Liver (tissue), 9 donors: ENCODE results near the gene TENT4A. TPM values are rescaled to one million over a fixed set of nuclear protein-coding genes. Genes with fewer than 3 reads are reported as not detected.
A peak's percentile ranks its signal among the peaks of the same experiment; 100 is the strongest.

Source experiments
- DNase-seq: peaks from one replicate; pipeline ENCODE4 v3.0.0-alpha.2; 2017; ENCODE audit warnings: low spot score
- H3K27ac ChIP-seq, 2 donors: one replicate each; pipeline ENCODE4 v1.7.0; 2013; ENCODE audit warnings: inconsistent platforms in 2 of 2, low read length in 2 of 2, control low read depth in 1 of 2, low read depth in 1 of 2, mild to moderate bottlenecking in 1 of 2
- H3K27me3 ChIP-seq, 4 donors: one replicate each; pipeline versions ENCODE4 v1.6.1 to v1.7.0; 2013; ENCODE audit warnings: low read length in 3 of 4, inconsistent platforms in 1 of 4, mild to moderate bottlenecking in 1 of 4, moderate library complexity in 1 of 4; ENCODE audit not compliant: control insufficient read depth in 4 of 4, insufficient read depth in 4 of 4
- H3K36me3 ChIP-seq, 4 donors: one replicate each; pipeline versions ENCODE4 v1.6.1 to v1.7.0; 2013; ENCODE audit warnings: low read length in 3 of 4, mild to moderate bottlenecking in 3 of 4, low read depth in 1 of 4, moderate library complexity in 1 of 4; ENCODE audit not compliant: control insufficient read depth in 4 of 4, insufficient read depth in 3 of 4
- H3K4me1 ChIP-seq, 4 donors: one replicate each; pipeline versions ENCODE4 v1.6.1 to v1.7.0; 2013; ENCODE audit warnings: low read length in 3 of 4, mild to moderate bottlenecking in 3 of 4, moderate library complexity in 1 of 4; ENCODE audit not compliant: control insufficient read depth in 4 of 4, insufficient read depth in 4 of 4
- H3K4me3 ChIP-seq, 3 donors: one replicate each; pipeline versions ENCODE4 v1.6.1 to v1.7.0; 2013; ENCODE audit warnings: low read length in 3 of 3, control low read depth in 1 of 3, low read depth in 1 of 3, mild to moderate bottlenecking in 1 of 3
- H3K9ac ChIP-seq, 2 donors: one replicate each; pipeline ENCODE4 v1.7.0; 2013; ENCODE audit warnings: low read length in 2 of 2, mild to moderate bottlenecking in 2 of 2, moderate library complexity in 2 of 2, control low read depth in 1 of 2, low read depth in 1 of 2
- H3K9me3 ChIP-seq, 4 donors: one replicate each; pipeline versions ENCODE4 v1.6.1 to v1.7.0; 2013; ENCODE audit warnings: low read length in 3 of 4; ENCODE audit not compliant: control insufficient read depth in 4 of 4
- CTCF ChIP-seq: fragments of 150-350 bp; IDR thresholded peaks from 2 replicates; pipeline ENCODE4 v1.5.1; 2017; ENCODE audit warnings: improper control_type of control experiment, low read depth, low read length; ENCODE audit not compliant: missing input control
- EGR1 ChIP-seq, 2 donors: IDR thresholded peaks; 2 replicates each; pipeline ENCODE4 v1.6.1; 2016 to 2018; ENCODE audit warnings: antibody characterized with exemption in 2 of 2, low read depth in 2 of 2
- FOXA1 ChIP-seq: IDR thresholded peaks from 2 replicates; pipeline ENCODE4 v1.6.1; 2016; ENCODE audit warnings: antibody characterized with exemption
- GABPA ChIP-seq, 2 donors: IDR thresholded peaks in 1 of 2; conservative IDR thresholded peaks in 1 of 2; 2 replicates each; pipeline ENCODE4 v1.6.1; 2016; ENCODE audit warnings: antibody characterized with exemption in 2 of 2, mild to moderate bottlenecking in 1 of 2, moderate library complexity in 1 of 2
- HNF4A ChIP-seq, 2 donors: conservative IDR thresholded peaks; 2 replicates each; pipeline ENCODE4 v1.6.1; 2016; ENCODE audit warnings: antibody characterized with exemption in 2 of 2, mild to moderate bottlenecking in 2 of 2
- HNF4G ChIP-seq: IDR thresholded peaks from 2 replicates; pipeline ENCODE4 v1.6.1; 2016; ENCODE audit warnings: antibody characterized with exemption
- JUND ChIP-seq, 2 donors: IDR thresholded peaks; 2 replicates each; pipeline ENCODE4 v1.6.1; 2016; ENCODE audit warnings: antibody characterized with exemption in 2 of 2
- RAD21 ChIP-seq, 2 donors: IDR thresholded peaks; 2 replicates each; pipeline ENCODE4 v1.6.1; 2016; ENCODE audit warnings: antibody characterized with exemption in 2 of 2, mild to moderate bottlenecking in 2 of 2
- REST ChIP-seq: IDR thresholded peaks from 2 replicates; pipeline ENCODE4 v1.6.1; 2016; ENCODE audit warnings: antibody characterized with exemption, mild to moderate bottlenecking
- RXRA ChIP-seq, 2 donors: IDR thresholded peaks; 2 replicates each; pipeline ENCODE4 v1.6.1; 2017 to 2018; ENCODE audit warnings: antibody characterized with exemption in 2 of 2, mild to moderate bottlenecking in 1 of 2
- SP1 ChIP-seq: IDR thresholded peaks from 2 replicates; pipeline ENCODE4 v1.6.1; 2018; ENCODE audit warnings: antibody characterized with exemption, mild to moderate bottlenecking
- TAF1 ChIP-seq: conservative IDR thresholded peaks from 2 replicates; pipeline ENCODE4 v1.6.1; 2016; ENCODE audit warnings: antibody characterized with exemption, mild to moderate bottlenecking
- YY1 ChIP-seq: IDR thresholded peaks from 2 replicates; pipeline ENCODE4 v1.6.1; 2016; ENCODE audit warnings: antibody characterized with exemption, mild to moderate bottlenecking
- WGBS: extraction: QIAGEN DNeasy Blood & Tissue Kit; methylation state at CpG from one replicate; pipeline ENCODE4 v1.1.7; 2013; 5-methylcytosine and 5-hydroxymethylcytosine counted together
- polyA plus RNA-seq, 2 donors: library from polyadenylated mRNA; stranded (reverse) in 1 of 2; unstranded in 1 of 2; fragments of 200-250 nt in 1 of 2; fragments of >200 nt in 1 of 2; fragmentation: Nextera tagmentation in 1 of 2; extraction: Ambion mirVana in 1 of 2; gene quantifications; one replicate each; pipeline versions ENCODE4 v1.2.1 to v1.2.3, GENCODE V29; 2013 to 2015
- total RNA-seq, 2 donors: library from RNA; depleted of rRNA; stranded (reverse); fragments of >200 nt; gene quantifications; one replicate each; pipeline ENCODE4 v1.2.3, GENCODE V29; 2014
- TF ChIP-seq, protein P1 (sequence below): IDR thresholded peaks from 2 replicates; pipeline ENCODE4 v1.6.1; 2016; ENCODE audit warnings: antibody characterized with exemption
- TF ChIP-seq, protein P2 (sequence below): IDR thresholded peaks from 2 replicates; pipeline ENCODE4 v1.6.1; 2016; ENCODE audit warnings: antibody characterized with exemption
- donor health status: healthy.
- donor health status: healthy.
- donor health status: healthy.
- donor health status: healthy.
- donor health status: healthy.

TENT4A gene
- total and polyA plus RNA-seq, 4 donors: 3.9 to 15.1 (median 8.1) TPM

GRCh38 chr5:6754766-6755165, 41.5 kb downstream of the TENT4A start:
- Histone ChIP-seq H3K36me3 (peaks cover 8 to 53% (median 48%) of the 10 kb centered on the region in 4 donors), H3K9me3 (no peaks in the 10 kb centered on the region), H3K27ac (no peak overlapping the region), H3K4me1 (peaks cover 6 to 43% (median 32%) of the 10 kb centered on the region in 4 donors), H3K4me3 (no peak overlapping the region), H3K9ac (no peak overlapping the region), H3K27me3 (no peaks in the 10 kb centered on the region)
- WGBS: 98% methylated on average over 29 of the region's 29 CpGs
- no peak for TF ChIP-seq HNF4G
- no peak for TF ChIP-seq GABPA (IDR thresholded peaks at IDR 0.05 in 1 of 2, conservative IDR thresholded peaks at IDR 0.05 in 1 of 2)
- TF ChIP-seq RXRA (IDR thresholded peaks at IDR 0.05): no peak
- no peak for TF ChIP-seq TAF1
- TF ChIP-seq EGR1 (IDR thresholded peaks at IDR 0.05; ENCODE audit: low read depth in 2 of 2): no peak
- no peak for TF ChIP-seq FOXA1
- no peak for TF ChIP-seq SP1
- no peak for TF ChIP-seq RAD21 (IDR thresholded peaks at IDR 0.05)
- TF ChIP-seq REST: no peak
- TF ChIP-seq CTCF: no peak
- TF ChIP-seq HNF4A (conservative IDR thresholded peaks at IDR 0.05): no peak
- no peak for TF ChIP-seq YY1
- TF ChIP-seq, protein P1, sequence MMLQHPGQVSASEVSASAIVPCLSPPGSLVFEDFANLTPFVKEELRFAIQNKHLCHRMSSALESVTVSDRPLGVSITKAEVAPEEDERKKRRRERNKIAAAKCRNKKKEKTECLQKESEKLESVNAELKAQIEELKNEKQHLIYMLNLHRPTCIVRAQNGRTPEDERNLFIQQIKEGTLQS: no peak
- TF ChIP-seq, protein P2, sequence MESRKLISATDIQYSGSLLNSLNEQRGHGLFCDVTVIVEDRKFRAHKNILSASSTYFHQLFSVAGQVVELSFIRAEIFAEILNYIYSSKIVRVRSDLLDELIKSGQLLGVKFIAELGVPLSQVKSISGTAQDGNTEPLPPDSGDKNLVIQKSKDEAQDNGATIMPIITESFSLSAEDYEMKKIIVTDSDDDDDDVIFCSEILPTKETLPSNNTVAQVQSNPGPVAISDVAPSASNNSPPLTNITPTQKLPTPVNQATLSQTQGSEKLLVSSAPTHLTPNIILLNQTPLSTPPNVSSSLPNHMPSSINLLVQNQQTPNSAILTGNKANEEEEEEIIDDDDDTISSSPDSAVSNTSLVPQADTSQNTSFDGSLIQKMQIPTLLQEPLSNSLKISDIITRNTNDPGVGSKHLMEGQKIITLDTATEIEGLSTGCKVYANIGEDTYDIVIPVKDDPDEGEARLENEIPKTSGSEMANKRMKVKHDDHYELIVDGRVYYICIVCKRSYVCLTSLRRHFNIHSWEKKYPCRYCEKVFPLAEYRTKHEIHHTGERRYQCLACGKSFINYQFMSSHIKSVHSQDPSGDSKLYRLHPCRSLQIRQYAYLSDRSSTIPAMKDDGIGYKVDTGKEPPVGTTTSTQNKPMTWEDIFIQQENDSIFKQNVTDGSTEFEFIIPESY: no peak
- DNase-seq: no peak

DNA sequence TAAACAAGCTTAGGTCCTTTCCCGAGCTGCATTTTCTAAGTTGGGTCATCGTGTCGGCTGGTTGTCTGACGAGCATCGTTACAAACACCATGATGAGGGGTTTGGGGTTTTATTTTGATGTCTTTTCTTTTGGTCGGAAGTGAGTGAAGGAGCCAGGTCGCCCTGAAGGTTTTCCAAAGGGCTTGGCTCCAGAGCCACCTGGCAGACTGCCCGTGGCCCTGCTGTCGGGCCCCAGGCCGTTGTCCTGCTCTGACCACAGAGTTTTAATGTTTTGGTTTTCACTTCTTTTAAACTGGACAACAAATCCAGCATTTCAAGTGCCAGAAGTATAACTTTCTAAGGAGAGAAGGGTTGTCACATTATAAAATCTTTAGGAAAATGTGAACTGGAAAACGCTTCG, 42.3 kb downstream of the TENT4A start:
- Histone ChIP-seq H3K27ac (no peak overlapping the region), H3K4me3 (no peak overlapping the region), H3K9ac (no peak overlapping the region), H3K4me1 (peaks cover 6 to 43% (median 32%) of the 10 kb centered on the region in 4 donors), H3K9me3 (no peaks in the 10 kb centered on the region), H3K36me3 (peaks cover 8 to 48% (median 43%) of the 10 kb centered on the region in 4 donors), H3K27me3 (no peaks in the 10 kb centered on the region)
- whole genome bisulfite sequencing: 62% methylated on average over 12 of the region's 12 CpGs
- TF ChIP-seq JUND (IDR thresholded peaks at IDR 0.05) (no peak), RXRA (IDR thresholded peaks at IDR 0.05) (peak; percentile 33 to 51)
- DNase-seq: no peak
